ENCODE results near the gene TMTC1.

DNA sequence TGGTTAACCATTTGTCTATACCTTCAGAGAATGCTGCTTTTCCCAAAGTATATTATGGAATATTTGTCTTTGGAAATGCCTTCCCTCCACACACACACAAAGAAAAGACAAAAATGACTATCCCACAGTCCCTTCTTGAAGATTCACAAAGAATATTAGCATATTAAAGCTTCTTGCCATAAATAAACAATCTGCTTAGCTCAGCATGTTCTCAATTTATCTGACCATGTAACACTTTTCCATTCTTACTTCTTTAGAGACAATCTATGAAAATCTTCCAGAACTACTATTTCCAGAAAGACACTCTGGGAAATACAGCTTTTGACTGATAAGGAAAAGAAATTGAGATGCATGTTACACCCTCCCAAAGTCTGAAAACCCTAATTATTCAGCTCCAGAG, 227.4 kb downstream of the TMTC1 start:
- TF ChIP-seq CTCF (conservative IDR thresholded peaks at IDR 0.05 in 1 of 2, IDR thresholded peaks at IDR 0.05 in 1 of 2; ENCODE audit: low read depth in 1 of 2, low read length in 2 of 2), result no peak
- no peak for TF ChIP-seq EZH2 (IDR thresholded peaks at IDR 0.05; ENCODE audit: low read length, missing control alignments)
